DND-41 (cell line): ENCODE results near the gene LCN6.

Experiments
- ATAC-seq: fragments of 200-7000 bp; cut with Tn5 transposase; 3 replicates; pipeline ENCODE4 v1.9.1; 2021; ENCODE audit warnings: low read depth; ENCODE audit not compliant: insufficient read depth
- DNase-seq: peaks from one replicate; pipeline ENCODE4 v3.0.0-alpha.2; 2020
- H2AFZ ChIP-seq: 2 replicates; pipeline ENCODE4 v1.6.0; 2012; ENCODE audit warnings: low read depth, low read length
- H3K27ac ChIP-seq: 2 replicates; pipeline ENCODE4 v1.5.1; 2012; ENCODE audit warnings: low read length, inconsistent platforms
- H3K27me3 ChIP-seq: fragments of 200-600 bp; sonication (generic); 2 replicates; pipeline ENCODE4 v1.6.0; 2012; ENCODE audit warnings: low read length, mild to moderate bottlenecking, inconsistent platforms; ENCODE audit not compliant: insufficient read depth, poor library complexity
- H3K36me3 ChIP-seq: 2 replicates; pipeline ENCODE4 v1.5.1; 2012; ENCODE audit warnings: low read length, inconsistent platforms; ENCODE audit not compliant: insufficient read depth
- H3K4me1 ChIP-seq: 2 replicates; pipeline ENCODE4 v1.5.1; 2012; ENCODE audit warnings: mild to moderate bottlenecking, low read length; ENCODE audit not compliant: insufficient read depth
- H3K4me2 ChIP-seq: 2 replicates; pipeline ENCODE4 v1.6.0; 2012; ENCODE audit warnings: mild to moderate bottlenecking, moderate library complexity, low read length, inconsistent platforms; ENCODE audit not compliant: insufficient read depth
- H3K4me3 ChIP-seq, 2 experiments: fragments of 200-600 bp in 1 of 2; shearing (Covaris generic) in 1 of 2; 2 replicates each; pipeline ENCODE4 v1.5.1; 2012 to 2016; ENCODE audit warnings: inconsistent platforms in 2 of 2, low read length in 2 of 2, mild to moderate bottlenecking in 2 of 2, low read depth in 1 of 2, moderate library complexity in 1 of 2
- H3K79me2 ChIP-seq: 2 replicates; pipeline ENCODE4 v1.6.0; 2012; ENCODE audit warnings: low read length, inconsistent platforms; ENCODE audit not compliant: insufficient read depth
- H3K9ac ChIP-seq: 2 replicates; pipeline ENCODE4 v1.6.0; 2012; ENCODE audit warnings: low read depth, mild to moderate bottlenecking, inconsistent platforms, low read length, moderate library complexity
- H3K9me3 ChIP-seq: 2 replicates; pipeline ENCODE4 v1.5.1; 2012; ENCODE audit warnings: low read length, moderate library complexity, mild to moderate bottlenecking, inconsistent platforms; ENCODE audit not compliant: insufficient read depth, severe bottlenecking
- H4K20me1 ChIP-seq: 2 replicates; pipeline ENCODE4 v1.6.0; 2012; ENCODE audit warnings: low read length; ENCODE audit not compliant: insufficient read depth
- EZH2 ChIP-seq: IDR thresholded peaks from 3 replicates; pipeline ENCODE4 v1.6.1; 2012; ENCODE audit warnings: borderline replicate concordance, low read depth, mild to moderate bottlenecking, moderate library complexity, low read length, inconsistent platforms; ENCODE audit not compliant: severe bottlenecking
- TF ChIP-seq, protein P1 (sequence below): IDR thresholded peaks from 2 replicates; pipeline ENCODE4 v1.5.1; 2012; ENCODE audit warnings: borderline replicate concordance, low read length, moderate library complexity, mild to moderate bottlenecking; ENCODE audit not compliant: poor library complexity, severe bottlenecking; ENCODE audit errors: extremely low read depth

Gene LCN6

DNA sequence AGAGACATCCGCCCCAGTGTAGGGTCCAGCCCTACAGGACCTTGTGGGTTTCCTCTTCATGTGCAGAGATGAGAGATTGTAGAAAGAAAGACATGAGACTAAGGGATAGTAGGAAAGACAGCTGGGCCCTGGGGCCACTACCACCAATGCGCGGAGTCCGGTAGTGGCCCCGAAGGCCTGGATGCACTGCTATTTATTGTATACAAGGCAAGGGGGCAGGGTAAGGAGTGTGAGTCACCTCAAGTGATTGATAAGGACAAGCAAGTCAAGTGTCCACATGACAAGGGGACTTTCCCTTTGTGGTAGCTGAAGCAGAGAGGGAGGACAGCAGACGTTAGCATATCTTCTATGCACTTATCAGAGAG, 36.7 kb upstream of the LCN6 start:
- peaks cover 2% of the 10 kb centered on the region for H3K27me3 ChIP-seq
- no peak for TF ChIP-seq EZH2
- TF ChIP-seq, protein P1, sequence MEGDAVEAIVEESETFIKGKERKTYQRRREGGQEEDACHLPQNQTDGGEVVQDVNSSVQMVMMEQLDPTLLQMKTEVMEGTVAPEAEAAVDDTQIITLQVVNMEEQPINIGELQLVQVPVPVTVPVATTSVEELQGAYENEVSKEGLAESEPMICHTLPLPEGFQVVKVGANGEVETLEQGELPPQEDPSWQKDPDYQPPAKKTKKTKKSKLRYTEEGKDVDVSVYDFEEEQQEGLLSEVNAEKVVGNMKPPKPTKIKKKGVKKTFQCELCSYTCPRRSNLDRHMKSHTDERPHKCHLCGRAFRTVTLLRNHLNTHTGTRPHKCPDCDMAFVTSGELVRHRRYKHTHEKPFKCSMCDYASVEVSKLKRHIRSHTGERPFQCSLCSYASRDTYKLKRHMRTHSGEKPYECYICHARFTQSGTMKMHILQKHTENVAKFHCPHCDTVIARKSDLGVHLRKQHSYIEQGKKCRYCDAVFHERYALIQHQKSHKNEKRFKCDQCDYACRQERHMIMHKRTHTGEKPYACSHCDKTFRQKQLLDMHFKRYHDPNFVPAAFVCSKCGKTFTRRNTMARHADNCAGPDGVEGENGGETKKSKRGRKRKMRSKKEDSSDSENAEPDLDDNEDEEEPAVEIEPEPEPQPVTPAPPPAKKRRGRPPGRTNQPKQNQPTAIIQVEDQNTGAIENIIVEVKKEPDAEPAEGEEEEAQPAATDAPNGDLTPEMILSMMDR: no peak
- no peak overlapping the region for H3K27ac ChIP-seq
- H3K4me3 ChIP-seq: no peak overlapping the region
- H3K36me3 ChIP-seq: no peaks in the 10 kb centered on the region
- no peak overlapping the region for H2AFZ ChIP-seq
- no peaks in the 10 kb centered on the region for H4K20me1 ChIP-seq
- H3K9ac ChIP-seq: no peak overlapping the region
- no peaks in the 10 kb centered on the region for H3K9me3 ChIP-seq
- DNase-seq (no peak), ATAC-seq (no peak)
- no peak overlapping the region for H3K4me2 ChIP-seq
- H3K4me1 ChIP-seq: peaks cover 9% of the 10 kb centered on the region
- no peaks in the 10 kb centered on the region for H3K79me2 ChIP-seq

DNA sequence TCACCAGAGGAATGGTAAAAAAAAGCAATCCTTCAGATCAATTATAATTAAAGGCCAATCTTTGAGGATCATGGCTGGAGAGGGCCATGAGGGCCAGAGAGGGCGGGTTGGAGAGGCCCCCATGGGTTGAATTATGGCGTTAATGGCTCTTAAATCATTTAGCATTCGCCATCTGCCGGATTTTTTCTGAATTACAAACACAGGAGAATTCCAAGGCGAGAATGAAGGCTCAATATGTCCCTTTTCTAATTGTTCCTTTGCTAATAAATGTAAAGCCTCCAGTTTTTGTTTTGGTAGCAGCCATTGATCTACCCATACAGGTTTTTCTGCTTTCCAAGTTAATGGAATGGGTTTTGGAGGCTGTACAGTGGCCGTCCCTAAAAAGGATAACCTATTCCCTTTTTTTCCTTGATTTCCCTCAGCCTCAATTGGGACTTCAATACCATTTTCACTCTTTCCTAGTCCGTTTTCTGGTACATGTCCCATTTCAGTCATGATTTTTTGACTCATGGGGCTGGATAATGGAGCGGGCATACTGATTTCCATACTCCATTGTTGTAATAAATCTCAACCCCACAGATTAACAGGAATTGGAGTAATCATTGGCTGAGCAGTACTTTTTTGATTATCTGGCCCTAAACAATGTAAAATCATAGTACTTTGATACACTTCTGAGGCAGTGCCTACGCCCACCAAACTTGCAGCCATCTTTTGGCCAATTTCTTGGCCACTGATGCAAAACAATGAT, 36.1 kb upstream of the LCN6 start:
- TF ChIP-seq EZH2: no peak
- TF ChIP-seq, protein P1: peak; percentile 34
- Histone ChIP-seq H4K20me1 (no peaks in the 10 kb centered on the region), H3K36me3 (no peaks in the 10 kb centered on the region), H3K4me3 (no peak overlapping the region), H2AFZ (no peak overlapping the region), H3K9me3 (no peaks in the 10 kb centered on the region), H3K27ac (no peak overlapping the region), H3K27me3 (peaks cover 5% of the 10 kb centered on the region), H3K4me1 (peaks cover 8% of the 10 kb centered on the region), H3K9ac (no peak overlapping the region), H3K4me2 (no peak overlapping the region), H3K79me2 (no peaks in the 10 kb centered on the region)
- no peak for DNase-seq
- no peak for ATAC-seq

DNA sequence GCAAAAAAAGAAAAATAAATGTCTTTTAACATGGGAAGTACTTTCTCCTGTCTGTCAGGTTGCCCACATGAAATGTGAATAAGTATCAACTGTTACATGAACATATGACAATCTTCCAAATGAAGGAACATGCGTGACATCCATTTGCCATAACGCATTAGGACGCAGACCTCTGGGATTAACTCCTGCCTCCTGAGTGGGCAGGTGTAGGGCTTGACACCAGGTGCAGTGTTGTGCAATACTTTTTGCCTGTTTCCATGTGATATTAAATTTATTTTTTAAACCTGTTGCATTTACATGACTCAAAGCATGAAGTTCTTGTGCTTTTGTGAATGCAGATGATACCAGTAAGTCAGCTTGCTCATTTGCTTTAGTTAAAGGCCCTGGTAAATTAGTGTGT, 34.1 kb upstream of the LCN6 start:
- Histone ChIP-seq H3K79me2 (no peaks in the 10 kb centered on the region), H3K4me1 (peaks cover 2% of the 10 kb centered on the region), H2AFZ (no peak overlapping the region), H3K4me2 (no peak overlapping the region), H4K20me1 (no peaks in the 10 kb centered on the region), H3K9ac (no peak overlapping the region), H3K36me3 (no peaks in the 10 kb centered on the region), H3K9me3 (no peaks in the 10 kb centered on the region), H3K27ac (no peak overlapping the region), H3K27me3 (peaks cover 12% of the 10 kb centered on the region), H3K4me3 (no peak overlapping the region)
- no peak for DNase-seq
- TF ChIP-seq, protein P1: no peak
- TF ChIP-seq EZH2: no peak
- ATAC-seq: no peak
